Measurements from ENCODE around the gene TRIM36. TPM values are rescaled to one million over a fixed set of nuclear protein-coding genes. Genes with fewer than 3 reads are reported as not detected.

Gene TRIM36
- total and polyA plus RNA-seq, 10 of the 15 experiments (the other 5 are each of a cell fraction or from before 2014, with no cell fraction given), result 0.01 to 0.09 (median 0.07) TPM; not detected in 6

- in situ Hi-C loops (cut with MboI), result no loop called here
- Histone ChIP-seq H3K9me3 (replicated peaks; ENCODE audit: control insufficient read depth, insufficient read depth, low read length) (no peaks in the 10 kb centered on the region), H3K36me3 (ENCODE audit: control insufficient read depth in 2 of 2, insufficient read depth in 2 of 2, low read length in 1 of 2) (no peaks in the 10 kb centered on the region), H3K4me2 (ENCODE audit: control insufficient read depth, insufficient read depth) (no peak overlapping the region), H3K4me3 (no peak overlapping the region), H3K9ac (ENCODE audit: control insufficient read depth, insufficient read depth, low read length) (no peak overlapping the region), H3K27me3 (replicated peaks in 1 of 2; ENCODE audit: control insufficient read depth in 2 of 2, insufficient read depth in 2 of 2, low read length in 1 of 2) (peaks cover 0 to 2% of the 10 kb centered on the region in 2 experiments; a peak in 2 of 4 replicates), H3K27ac (ENCODE audit: control insufficient read depth, insufficient read depth) (no peak overlapping the region), H2AFZ (ENCODE audit: control insufficient read depth, low read depth, low read length) (no peak overlapping the region), H3K79me2 (ENCODE audit: control insufficient read depth, insufficient read depth, low read length) (no peaks in the 10 kb centered on the region), H4K20me1 (ENCODE audit: control insufficient read depth, insufficient read depth) (no peaks in the 10 kb centered on the region), H3K4me1 (ENCODE audit: control insufficient read depth, insufficient read depth, low read length) (no peaks in the 10 kb centered on the region)
- RAD21 ChIA-PET (ENCODE audit: unreplicated experiment), result no interaction called here
- DNase-seq (ENCODE audit: low read depth, low spot score), result no peak
- intact Hi-C loops (cut with micrococcal nuclease; ENCODE audit: unreplicated experiment), result no loop called here
- no peak for TF ChIP-seq ATF3 (IDR thresholded peaks at IDR 0.05; ENCODE audit: borderline replicate concordance, extremely low read depth, low read depth, low read length)
- TF ChIP-seq HSF1 (IDR thresholded peaks at IDR 0.05; ENCODE audit: low read depth, low read length), result no peak
- TF ChIP-seq E4F1 (IDR thresholded peaks at IDR 0.05; ENCODE audit: borderline replicate concordance, partially characterized antibody), result no peak
- TF ChIP-seq PRDM15 (CRISPR knock-in tag; IDR thresholded peaks at IDR 0.05), result no peak
- no peak for TF ChIP-seq RELB (IDR thresholded peaks at IDR 0.05; ENCODE audit: low read depth)
- TF ChIP-seq ZNF24 (IDR thresholded peaks at IDR 0.05), result no peak
- TF ChIP-seq POU2F2 (IDR thresholded peaks at IDR 0.05; ENCODE audit: borderline replicate concordance, low read depth, low read length), result no peak
- no peak for TF ChIP-seq IRF3 (IDR thresholded peaks at IDR 0.05)
- BruUV-seq (replicated peaks), result no TSS peak
- FAIRE-seq, result no peak
- CTCF ChIA-PET, result no interaction called here
- POLR2A ChIA-PET, result no interaction called here
- SMC1A ChIA-PET (ENCODE audit: uncharacterized antibody, unreplicated experiment), result interaction anchor here (0.6 to 1.5 kb wide), 4 partner anchors 10 to 321 kb away, joined by 3 to 6 read pairs (median 4); no protein-coding TSS in a partner anchor
- no peak for ATAC-seq
These were observed 17.1 kb upstream of the TRIM36 start for GRCh38 chr5:115186794-115187193.

Measured in GM12878 (cell line).